ENCODE results near the gene ARHGEF40. TPM values are rescaled to one million over a fixed set of nuclear protein-coding genes. Genes with fewer than 3 reads are reported as not detected.

Gene ARHGEF40
- total RNA-seq, 4 donors from 2014 or later = 14.4 to 22.8 (median 17.6) TPM

DNA sequence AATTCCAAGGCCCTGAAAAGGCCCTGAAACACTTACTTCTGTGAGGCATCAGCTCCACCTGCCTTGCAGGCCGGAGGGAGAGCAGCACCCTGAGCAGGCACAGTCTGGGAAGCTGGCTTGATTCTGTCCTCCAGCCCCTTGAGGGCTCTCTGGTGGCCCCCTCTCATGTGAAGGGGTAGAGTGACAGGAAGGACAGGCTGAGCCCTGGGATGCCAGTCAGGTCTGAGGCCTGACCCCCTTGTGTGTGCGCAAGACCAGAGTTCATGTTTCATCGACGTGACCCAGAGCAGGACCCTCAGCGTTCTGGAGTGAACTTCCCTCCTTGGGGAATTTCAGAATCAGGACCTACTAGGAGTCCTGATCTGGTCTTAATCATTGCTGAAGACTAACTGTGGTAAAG, 11.2 kb upstream of the ARHGEF40 start:
- H3K36me3 ChIP-seq = no peaks in the 10 kb centered on the region
- H3K27me3 ChIP-seq = no peaks in the 10 kb centered on the region
- whole genome bisulfite sequencing = 86% methylated on average over 4 of the region's 5 CpGs
- H3K27ac ChIP-seq = no peak overlapping the region
- peaks cover 3% of the 10 kb centered on the region for H3K4me1 ChIP-seq
- no peak overlapping the region for H3K4me3 ChIP-seq
- no peak for DNase-seq (ENCODE audit: low spot score in 2 of 2)
- H3K9me3 ChIP-seq = no peaks in the 10 kb centered on the region
- TF ChIP-seq, protein P1, sequence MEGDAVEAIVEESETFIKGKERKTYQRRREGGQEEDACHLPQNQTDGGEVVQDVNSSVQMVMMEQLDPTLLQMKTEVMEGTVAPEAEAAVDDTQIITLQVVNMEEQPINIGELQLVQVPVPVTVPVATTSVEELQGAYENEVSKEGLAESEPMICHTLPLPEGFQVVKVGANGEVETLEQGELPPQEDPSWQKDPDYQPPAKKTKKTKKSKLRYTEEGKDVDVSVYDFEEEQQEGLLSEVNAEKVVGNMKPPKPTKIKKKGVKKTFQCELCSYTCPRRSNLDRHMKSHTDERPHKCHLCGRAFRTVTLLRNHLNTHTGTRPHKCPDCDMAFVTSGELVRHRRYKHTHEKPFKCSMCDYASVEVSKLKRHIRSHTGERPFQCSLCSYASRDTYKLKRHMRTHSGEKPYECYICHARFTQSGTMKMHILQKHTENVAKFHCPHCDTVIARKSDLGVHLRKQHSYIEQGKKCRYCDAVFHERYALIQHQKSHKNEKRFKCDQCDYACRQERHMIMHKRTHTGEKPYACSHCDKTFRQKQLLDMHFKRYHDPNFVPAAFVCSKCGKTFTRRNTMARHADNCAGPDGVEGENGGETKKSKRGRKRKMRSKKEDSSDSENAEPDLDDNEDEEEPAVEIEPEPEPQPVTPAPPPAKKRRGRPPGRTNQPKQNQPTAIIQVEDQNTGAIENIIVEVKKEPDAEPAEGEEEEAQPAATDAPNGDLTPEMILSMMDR (IDR thresholded peaks at IDR 0.05) = no peak
- TF ChIP-seq POLR2A (IDR thresholded peaks at IDR 0.05) (no peak), EP300 (IDR thresholded peaks at IDR 0.05) (no peak), POLR2AphosphoS5 (IDR thresholded peaks at IDR 0.05) (no peak)

DNA sequence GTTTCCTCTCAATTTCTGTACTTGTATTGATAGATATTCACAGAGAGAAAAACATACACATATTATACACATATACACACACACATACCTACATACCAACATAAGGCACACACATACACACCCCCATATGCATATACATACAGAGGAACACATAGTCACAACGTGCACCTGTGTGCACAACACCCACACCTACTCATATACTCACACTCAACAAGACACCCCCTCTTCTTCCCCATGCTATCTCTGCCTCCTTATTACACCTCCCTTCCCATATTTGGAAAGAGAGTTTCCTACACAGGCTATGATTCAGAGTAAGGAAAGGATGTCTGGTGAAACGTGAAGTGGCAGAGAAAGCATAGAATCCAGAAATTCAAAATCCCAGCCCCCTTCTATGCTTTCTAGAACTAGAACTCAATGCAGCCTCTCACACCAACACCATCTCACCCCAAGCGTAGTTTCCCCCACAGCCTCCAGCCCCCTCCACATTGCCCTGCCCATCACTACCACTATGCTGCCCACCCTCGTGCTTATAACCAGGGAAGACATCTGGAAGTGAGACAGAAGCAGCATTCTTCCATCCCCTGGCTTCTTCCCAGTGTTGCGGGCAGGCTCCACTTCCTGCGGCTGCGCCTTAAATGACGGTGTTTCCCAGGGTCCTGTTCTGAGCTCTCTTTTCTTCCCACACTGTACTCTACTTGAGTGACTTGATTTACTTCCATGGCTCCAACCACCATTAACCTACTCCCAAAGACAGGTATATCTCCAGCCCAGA, 10.1 kb upstream of the ARHGEF40 start:
- 66% methylated on average over 8 of the region's 8 CpGs for WGBS
- Histone ChIP-seq H3K4me1 (peaks cover 3% of the 10 kb centered on the region), H3K27me3 (no peaks in the 10 kb centered on the region), H3K4me3 (no peak overlapping the region), H3K27ac (no peak overlapping the region), H3K36me3 (no peaks in the 10 kb centered on the region), H3K9me3 (no peaks in the 10 kb centered on the region)
- no peak for TF ChIP-seq EP300 (IDR thresholded peaks at IDR 0.05)
- no peak for TF ChIP-seq POLR2A (IDR thresholded peaks at IDR 0.05)
- TF ChIP-seq POLR2AphosphoS5 (IDR thresholded peaks at IDR 0.05) = no peak
- TF ChIP-seq, protein P1 (IDR thresholded peaks at IDR 0.05) = no peak
- DNase-seq (ENCODE audit: low spot score in 2 of 2) = no peak

DNA sequence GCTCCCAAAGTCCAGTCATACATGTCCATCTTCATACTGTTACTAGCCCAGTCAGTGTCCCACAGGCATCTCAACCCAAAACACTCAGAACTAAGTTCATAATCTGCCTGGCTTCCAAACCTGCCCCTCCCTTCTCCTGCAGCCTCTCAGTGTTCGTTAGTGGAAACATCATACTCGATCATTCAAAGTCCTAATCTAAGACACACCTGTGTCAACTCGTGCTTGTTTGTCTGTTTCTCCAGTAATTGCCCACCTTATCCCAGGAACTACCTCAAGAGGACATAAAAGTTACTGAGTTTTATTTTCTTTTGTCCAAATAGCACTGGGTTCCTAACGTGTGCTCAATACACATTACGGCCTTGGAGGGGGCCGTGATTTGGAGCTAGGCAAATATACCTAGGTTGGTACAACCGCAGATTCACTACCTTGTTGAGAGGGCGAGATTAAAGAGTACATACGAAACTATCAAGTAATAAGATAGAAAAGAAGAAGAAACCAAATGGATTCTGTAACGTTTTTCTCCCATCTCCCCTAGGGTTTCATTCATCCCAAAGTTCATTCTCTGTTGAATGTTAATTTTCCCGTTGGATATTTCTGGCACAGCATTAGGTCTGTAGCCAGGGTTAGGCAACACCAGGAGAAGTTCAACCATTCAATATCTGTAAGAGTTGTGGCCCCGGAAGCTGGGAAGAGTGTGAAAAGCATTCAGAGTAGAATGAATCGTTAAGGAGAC, 9.3 kb upstream of the ARHGEF40 start:
- 79% methylated on average over 13 of the region's 13 CpGs for WGBS
- Histone ChIP-seq H3K36me3 (no peaks in the 10 kb centered on the region), H3K27ac (no peak overlapping the region), H3K4me3 (no peak overlapping the region), H3K4me1 (peaks cover 3% of the 10 kb centered on the region), H3K27me3 (no peaks in the 10 kb centered on the region), H3K9me3 (no peaks in the 10 kb centered on the region)
- TF ChIP-seq POLR2AphosphoS5 (IDR thresholded peaks at IDR 0.05) (no peak), EP300 (IDR thresholded peaks at IDR 0.05) (no peak), POLR2A (IDR thresholded peaks at IDR 0.05) (no peak)
- TF ChIP-seq, protein P1 (IDR thresholded peaks at IDR 0.05) = no peak
- DNase-seq (ENCODE audit: low spot score in 2 of 2) = no peak

DNA sequence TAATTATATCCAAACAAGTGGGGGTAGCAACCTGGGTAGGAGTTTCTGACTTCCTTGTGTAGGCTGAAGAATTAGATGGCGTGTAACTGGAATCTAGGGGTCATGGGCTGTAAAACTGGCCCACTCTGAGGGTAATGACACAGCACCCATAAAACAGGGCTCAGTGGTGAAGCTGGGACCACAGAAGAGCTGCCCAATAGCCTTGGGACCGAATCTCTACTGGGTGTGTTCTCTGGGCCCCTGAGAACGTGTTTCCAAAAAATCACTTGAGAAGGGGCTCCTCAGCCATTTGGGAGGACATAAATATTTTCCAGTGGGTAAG, 8.8 kb upstream of the ARHGEF40 start:
- WGBS = 90% methylated on average over 3 of the region's 3 CpGs
- no peak for TF ChIP-seq POLR2AphosphoS5 (IDR thresholded peaks at IDR 0.05)

DNA sequence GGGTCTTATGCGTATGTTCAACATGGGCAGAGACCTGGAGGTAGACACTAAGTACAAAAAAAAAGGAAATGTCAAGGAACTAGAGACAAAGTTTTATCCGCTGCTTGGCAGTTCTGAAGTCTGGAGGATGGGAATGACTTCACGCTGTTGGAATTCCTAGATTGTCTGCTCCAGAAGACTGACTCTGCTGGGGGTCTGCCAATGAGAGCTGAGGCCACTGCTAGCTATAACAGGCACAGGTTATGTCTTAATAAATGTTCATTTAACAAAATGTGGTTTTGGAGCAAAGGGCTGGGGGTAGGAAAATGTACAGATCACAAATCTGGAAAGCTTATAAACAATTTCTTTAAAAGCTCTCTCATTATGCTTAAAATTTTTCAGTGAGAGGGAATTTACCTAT, 6.6 kb upstream of the ARHGEF40 start:
- H3K36me3 ChIP-seq = no peaks in the 10 kb centered on the region
- no peaks in the 10 kb centered on the region for H3K9me3 ChIP-seq
- WGBS = 50% methylated on average over 3 of the region's 3 CpGs
- no peak for DNase-seq (ENCODE audit: low spot score in 2 of 2)
- no peak overlapping the region for H3K27ac ChIP-seq
- no peak overlapping the region for H3K4me3 ChIP-seq
- H3K4me1 ChIP-seq = peaks cover 3% of the 10 kb centered on the region
- no peak for TF ChIP-seq POLR2AphosphoS5 (IDR thresholded peaks at IDR 0.05)
- no peak for TF ChIP-seq POLR2A (IDR thresholded peaks at IDR 0.05)
- TF ChIP-seq, protein P1 (IDR thresholded peaks at IDR 0.05) = no peak
- TF ChIP-seq EP300 (IDR thresholded peaks at IDR 0.05) = no peak
- H3K27me3 ChIP-seq = no peaks in the 10 kb centered on the region

More for the DNA sequence above, 8.8 kb upstream of the ARHGEF40 start:
- Histone ChIP-seq H3K4me1 (peaks cover 3% of the 10 kb centered on the region), H3K9me3 (no peaks in the 10 kb centered on the region), H3K36me3 (no peaks in the 10 kb centered on the region), H3K27me3 (no peaks in the 10 kb centered on the region), H3K27ac (no peak overlapping the region), H3K4me3 (no peak overlapping the region)
- DNase-seq (ENCODE audit: low spot score in 2 of 2) = no peak
